ENCODE measurements around the gene EWSR1. TPM values are rescaled to one million over a fixed set of nuclear protein-coding genes. Genes with fewer than 3 reads are reported as not detected.

The EWSR1 gene
- polyA plus RNA-seq, 3 donors, result 81.2 to 280 (median 136) TPM

DNA sequence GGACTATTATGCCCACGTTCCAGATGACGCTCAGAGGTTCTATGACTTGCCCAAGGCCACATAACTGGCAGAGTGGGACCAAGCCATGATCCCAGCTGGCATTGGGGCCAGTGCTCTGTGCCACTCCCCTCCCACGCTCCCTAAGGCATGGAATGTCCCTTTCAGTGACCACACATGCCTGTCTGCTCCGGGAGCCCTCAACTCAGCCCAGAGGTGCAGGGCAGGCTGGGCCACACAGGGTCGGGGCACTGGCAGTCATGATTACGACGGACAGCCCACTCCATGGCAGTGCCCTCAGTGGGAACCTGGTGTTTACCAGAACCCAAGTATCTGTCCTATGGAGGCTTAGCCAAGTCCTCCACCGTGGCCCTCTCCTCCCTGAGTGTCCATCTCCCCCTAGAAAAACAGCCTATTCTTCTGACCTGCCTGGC is 10.3 kb upstream of the EWSR1 start:
- Mint-ChIP-seq H3K4me1 (no peaks in the 10 kb centered on the region), H3K4me3 (no peak overlapping the region), H3K9me3 (no peaks in the 10 kb centered on the region), H3K27me3 (ENCODE audit: low read depth in 3 of 3) (peaks cover 0 to 5% (median 2%) of the 10 kb centered on the region in 3 donors), H3K27ac (no peak overlapping the region), H3K36me3 (peaks cover 5 to 13% of the 10 kb centered on the region in 2 donors)
- Histone ChIP-seq H3K79me2 (ENCODE audit: insufficient read depth, low read length) (no peaks in the 10 kb centered on the region), H3K27ac (ENCODE audit: low read depth in 1 of 2, low read length in 2 of 2) (no peak overlapping the region), H3K4me3 (replicated peaks in 1 of 3; ENCODE audit: low read depth in 2 of 3, low read length in 3 of 3) (no peak overlapping the region), H2AFZ (ENCODE audit: insufficient read depth, low read depth, low read length, poor library complexity, severe bottlenecking) (no peak overlapping the region), H3K4me2 (replicated peaks; ENCODE audit: extremely low read depth, low read length, poor library complexity, severe bottlenecking) (no peak overlapping the region), H3K4me1 (ENCODE audit: control insufficient read depth in 1 of 2, insufficient read depth in 2 of 2, low read length in 2 of 2) (no peaks in the 10 kb centered on the region), H3K9me3 (replicated peaks in 1 of 2; ENCODE audit: control insufficient read depth in 1 of 2, insufficient read depth in 1 of 2, low read length in 2 of 2) (no peaks in the 10 kb centered on the region), H3K36me3 (replicated peaks in 1 of 2; ENCODE audit: control insufficient read depth in 1 of 2, insufficient read depth in 2 of 2, low read length in 2 of 2) (peaks cover 0 to 3% of the 10 kb centered on the region in 2 donors), H3K27me3 (ENCODE audit: control insufficient read depth in 2 of 2, insufficient read depth in 2 of 2, low read length in 2 of 2) (no peaks in the 10 kb centered on the region), H3K9ac (ENCODE audit: insufficient read depth, low read length, poor library complexity, severe bottlenecking) (no peak overlapping the region), H4K20me1 (ENCODE audit: insufficient read depth, low read length) (no peaks in the 10 kb centered on the region)
- TF ChIP-seq CTCF (IDR thresholded peaks at IDR 0.05), result no peak
- DNase-seq, result no peak
- intact Hi-C loops (cut with micrococcal nuclease), result no loop called here
- 77% methylated on average over 7 of the region's 8 CpGs for WGBS (ENCODE audit: insufficient coverage)

- no peak overlapping the region for H3K27ac ChIP-seq (ENCODE audit: low read depth in 1 of 2, low read length in 2 of 2)
- H3K4me1 ChIP-seq (ENCODE audit: control insufficient read depth in 1 of 2, insufficient read depth in 2 of 2, low read length in 2 of 2), result no peaks in the 10 kb centered on the region
- H3K9me3 ChIP-seq (replicated peaks in 1 of 2; ENCODE audit: control insufficient read depth in 1 of 2, insufficient read depth in 1 of 2, low read length in 2 of 2), result no peaks in the 10 kb centered on the region
- H3K4me1 Mint-ChIP-seq, result no peaks in the 10 kb centered on the region
- no peak overlapping the region for H3K4me3 ChIP-seq (replicated peaks in 1 of 3; ENCODE audit: low read depth in 2 of 3, low read length in 3 of 3)
- WGBS (ENCODE audit: insufficient coverage), result 96% methylated on average over 16 of the region's 17 CpGs
- peaks cover 5 to 13% of the 10 kb centered on the region in 2 donors for H3K36me3 Mint-ChIP-seq
- no peak for DNase-seq
- no peak overlapping the region for H3K4me2 ChIP-seq (replicated peaks; ENCODE audit: extremely low read depth, low read length, poor library complexity, severe bottlenecking)
- H3K27me3 ChIP-seq (ENCODE audit: control insufficient read depth in 2 of 2, insufficient read depth in 2 of 2, low read length in 2 of 2), result no peaks in the 10 kb centered on the region
- H3K9ac ChIP-seq (ENCODE audit: insufficient read depth, low read length, poor library complexity, severe bottlenecking), result no peak overlapping the region
- no peaks in the 10 kb centered on the region for H3K79me2 ChIP-seq (ENCODE audit: insufficient read depth, low read length)
- H3K27me3 Mint-ChIP-seq (ENCODE audit: low read depth in 3 of 3), result peaks cover 0 to 5% (median 2%) of the 10 kb centered on the region in 3 donors
- H3K9me3 Mint-ChIP-seq, result no peaks in the 10 kb centered on the region
- no peaks in the 10 kb centered on the region for H4K20me1 ChIP-seq (ENCODE audit: insufficient read depth, low read length)
- H3K36me3 ChIP-seq (replicated peaks in 1 of 2; ENCODE audit: control insufficient read depth in 1 of 2, insufficient read depth in 2 of 2, low read length in 2 of 2), result peaks cover 0 to 4% of the 10 kb centered on the region in 2 donors
- no peak for TF ChIP-seq CTCF (IDR thresholded peaks at IDR 0.05)
- no peak overlapping the region for H2AFZ ChIP-seq (ENCODE audit: insufficient read depth, low read depth, low read length, poor library complexity, severe bottlenecking)
- H3K27ac Mint-ChIP-seq, result peak overlapping the region in 1 of 7 donors; percentile 38
- intact Hi-C loops (cut with micrococcal nuclease), result no loop called here
- no peak overlapping the region for H3K4me3 Mint-ChIP-seq
Observed at GRCh38 chr22:29258407-29259252, 9.4 kb upstream of the EWSR1 start.
